Measurements from ENCODE around the gene RASA2. TPM values are rescaled to one million over a fixed set of nuclear protein-coding genes. Genes with fewer than 3 reads are reported as not detected.
A peak's percentile ranks its signal among the peaks of the same experiment; 100 is the strongest.

RASA2 gene
- total RNA-seq, 2 donors from 2014 or later, result 12.0 to 18.3 TPM

DNA sequence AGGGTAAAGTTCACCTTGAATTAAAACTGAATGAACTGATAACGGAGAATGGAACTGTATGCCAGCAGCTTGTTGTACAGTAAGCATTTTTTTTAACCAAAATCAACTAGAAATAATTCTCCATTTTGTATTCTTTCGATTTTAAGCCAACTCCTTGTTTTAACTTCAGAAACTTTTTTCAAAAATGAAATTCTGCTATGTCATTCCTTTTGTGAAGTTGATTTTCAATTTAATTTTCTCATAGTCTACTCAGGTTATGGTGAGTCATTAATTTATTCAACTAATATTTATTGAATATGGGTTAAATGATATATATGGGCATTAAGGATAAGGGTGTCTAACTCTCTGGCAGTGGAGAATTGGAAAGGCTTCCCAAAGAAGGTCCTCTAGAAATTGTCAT is 53.7 kb downstream of the RASA2 start:
- Histone ChIP-seq H3K4me1 (no peaks in the 10 kb centered on the region), H3K9me3 (no peaks in the 10 kb centered on the region), H3K4me3 (no peak overlapping the region), H3K9ac (ENCODE audit: low read depth in 2 of 2, low read length in 2 of 2) (no peak overlapping the region), H3K27ac (no peak overlapping the region), H3K36me3 (no peaks in the 10 kb centered on the region), H3K27me3 (no peaks in the 10 kb centered on the region)
- intact Hi-C loops (cut with DNase I), result no loop called here
- TF ChIP-seq, protein P1, sequence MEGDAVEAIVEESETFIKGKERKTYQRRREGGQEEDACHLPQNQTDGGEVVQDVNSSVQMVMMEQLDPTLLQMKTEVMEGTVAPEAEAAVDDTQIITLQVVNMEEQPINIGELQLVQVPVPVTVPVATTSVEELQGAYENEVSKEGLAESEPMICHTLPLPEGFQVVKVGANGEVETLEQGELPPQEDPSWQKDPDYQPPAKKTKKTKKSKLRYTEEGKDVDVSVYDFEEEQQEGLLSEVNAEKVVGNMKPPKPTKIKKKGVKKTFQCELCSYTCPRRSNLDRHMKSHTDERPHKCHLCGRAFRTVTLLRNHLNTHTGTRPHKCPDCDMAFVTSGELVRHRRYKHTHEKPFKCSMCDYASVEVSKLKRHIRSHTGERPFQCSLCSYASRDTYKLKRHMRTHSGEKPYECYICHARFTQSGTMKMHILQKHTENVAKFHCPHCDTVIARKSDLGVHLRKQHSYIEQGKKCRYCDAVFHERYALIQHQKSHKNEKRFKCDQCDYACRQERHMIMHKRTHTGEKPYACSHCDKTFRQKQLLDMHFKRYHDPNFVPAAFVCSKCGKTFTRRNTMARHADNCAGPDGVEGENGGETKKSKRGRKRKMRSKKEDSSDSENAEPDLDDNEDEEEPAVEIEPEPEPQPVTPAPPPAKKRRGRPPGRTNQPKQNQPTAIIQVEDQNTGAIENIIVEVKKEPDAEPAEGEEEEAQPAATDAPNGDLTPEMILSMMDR (IDR thresholded peaks at IDR 0.05), result no peak
- DNase-seq, result no peak

GRCh38 chr3:141542202-141542969 is 55.6 kb downstream of the RASA2 start:
- DNase-seq, result no peak
- intact Hi-C loops (cut with DNase I), result no loop called here
- H3K9me3 ChIP-seq, result no peaks in the 10 kb centered on the region
- H3K4me1 ChIP-seq, result no peaks in the 10 kb centered on the region
- H3K4me3 ChIP-seq, result no peak overlapping the region
- no peak overlapping the region for H3K9ac ChIP-seq (ENCODE audit: low read depth in 2 of 2, low read length in 2 of 2)
- H3K27me3 ChIP-seq, result no peaks in the 10 kb centered on the region
- no peaks in the 10 kb centered on the region for H3K36me3 ChIP-seq
- TF ChIP-seq, protein P1 (IDR thresholded peaks at IDR 0.05), result no peak
- H3K27ac ChIP-seq, result no peak overlapping the region

GRCh38 chr3:141542989-141543388 is 56.2 kb downstream of the RASA2 start:
- Histone ChIP-seq H3K27ac (no peak overlapping the region), H3K4me1 (no peaks in the 10 kb centered on the region), H3K9me3 (no peaks in the 10 kb centered on the region), H3K36me3 (no peaks in the 10 kb centered on the region), H3K4me3 (no peak overlapping the region), H3K27me3 (no peaks in the 10 kb centered on the region), H3K9ac (ENCODE audit: low read depth in 2 of 2, low read length in 2 of 2) (no peak overlapping the region)
- intact Hi-C loops (cut with DNase I), result no loop called here
- DNase-seq, result no peak
- TF ChIP-seq, protein P1 (IDR thresholded peaks at IDR 0.05), result peak; percentile 27

DNA sequence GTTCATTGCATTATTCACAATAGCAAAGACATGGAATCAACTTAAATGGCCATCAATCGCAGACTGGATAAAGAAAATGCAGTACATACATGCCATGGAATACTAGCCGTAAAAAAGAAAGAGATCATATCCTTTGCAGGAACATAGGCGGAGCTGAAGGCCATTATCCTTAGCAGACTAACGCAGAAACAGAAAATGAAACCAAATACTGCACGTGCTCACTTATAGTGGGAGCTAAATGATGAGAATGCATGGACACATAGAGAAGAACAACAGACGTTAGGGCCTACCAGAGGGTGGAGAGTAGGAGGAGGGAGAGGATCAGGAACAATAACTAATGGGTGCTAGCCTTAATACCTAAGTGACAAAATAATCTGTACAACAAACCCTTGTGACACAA is 57.9 kb downstream of the RASA2 start:
- no peaks in the 10 kb centered on the region for H3K36me3 ChIP-seq
- H3K9ac ChIP-seq (ENCODE audit: low read depth in 2 of 2, low read length in 2 of 2), result no peak overlapping the region
- H3K4me3 ChIP-seq, result no peak overlapping the region
- H3K9me3 ChIP-seq, result no peaks in the 10 kb centered on the region
- intact Hi-C loops (cut with DNase I), result loop anchor here (5.0 kb wide), 1 partner anchor 57 kb away; the partner anchor contains the start of gene RASA2
- no peaks in the 10 kb centered on the region for H3K4me1 ChIP-seq
- peak; percentile 34 for DNase-seq
- TF ChIP-seq, protein P1 (IDR thresholded peaks at IDR 0.05), result no peak
- H3K27ac ChIP-seq, result peak overlapping the region; percentile 15
- no peaks in the 10 kb centered on the region for H3K27me3 ChIP-seq

DNA sequence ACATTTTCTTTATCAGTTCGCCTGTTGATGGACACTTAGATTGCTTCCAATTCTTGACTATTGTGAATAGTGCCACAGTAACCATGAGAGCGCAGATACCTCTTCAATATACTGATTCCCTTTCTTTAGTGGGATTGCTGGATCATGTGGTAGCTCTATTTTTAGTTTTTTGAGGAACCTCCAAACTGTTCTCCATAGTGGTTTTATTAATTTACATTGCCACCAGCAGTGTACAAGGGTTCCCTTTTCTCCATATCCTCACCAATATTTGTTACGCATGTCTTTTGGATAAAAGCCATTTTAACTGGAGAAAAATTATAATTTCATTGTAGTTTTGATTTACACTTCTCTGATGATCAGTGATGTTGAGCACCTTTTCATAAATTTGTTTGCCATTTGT is 59.3 kb downstream of the RASA2 start:
- no peaks in the 10 kb centered on the region for H3K27me3 ChIP-seq
- H3K27ac ChIP-seq, result no peak overlapping the region
- no peaks in the 10 kb centered on the region for H3K36me3 ChIP-seq
- intact Hi-C loops (cut with DNase I), result loop anchor here (5.0 kb wide), 1 partner anchor 59 kb away; the partner anchor contains the start of gene RASA2
- TF ChIP-seq, protein P1 (IDR thresholded peaks at IDR 0.05), result no peak
- no peak overlapping the region for H3K9ac ChIP-seq (ENCODE audit: low read depth in 2 of 2, low read length in 2 of 2)
- H3K9me3 ChIP-seq, result no peaks in the 10 kb centered on the region
- H3K4me3 ChIP-seq, result no peak overlapping the region
- no peak for DNase-seq
- H3K4me1 ChIP-seq, result no peaks in the 10 kb centered on the region
